K562 (cell line): Measurements from ENCODE around the gene GPR85. TPM values are rescaled to one million over a fixed set of nuclear protein-coding genes. Genes with fewer than 3 reads are reported as not detected.

Experiments used
- CHAMP1 ChIP-seq: fragments of 450-650 bp; IDR thresholded peaks from 2 replicates; pipeline ENCODE4 v1.6.1; 2016; ENCODE audit warnings: mild to moderate bottlenecking
- CXXC5 ChIP-seq: fragments of 250-450 bp; sonication (Bioruptor Pico); IDR thresholded peaks from 2 replicates; pipeline ENCODE4 v1.8.0; 2022; ENCODE audit warnings: inconsistent platforms, mild to moderate bottlenecking, moderate library complexity
- E2F5 ChIP-seq: sonication (generic); formaldehyde crosslinking; IDR thresholded peaks from 2 replicates; pipeline ENCODE4 v1.8.0; 2022; ENCODE audit warnings: mild to moderate bottlenecking, missing genetic modification reagents
- FOXK2 ChIP-seq, 2 experiments: fragments of 450-650 bp; IDR thresholded peaks in 1 of 2; conservative IDR thresholded peaks in 1 of 2; 2 replicates each; pipeline ENCODE4 v1.6.1; 2016; ENCODE audit warnings: low read depth in 2 of 2, mild to moderate bottlenecking in 1 of 2
- HNRNPLL ChIP-seq: fragments of 200-400 bp; formaldehyde crosslinking; IDR thresholded peaks from 2 replicates; pipeline ENCODE4 v1.6.1; 2017; ENCODE audit warnings: low read length, low read depth, mild to moderate bottlenecking; ENCODE audit not compliant: poor library complexity, severe bottlenecking
- KLF13 ChIP-seq: fragments of 450-650 bp; IDR thresholded peaks from 2 replicates; pipeline ENCODE4 v1.6.1; 2016; ENCODE audit warnings: missing genetic modification characterization, low read depth, mild to moderate bottlenecking, missing compliant biosample characterization, moderate library complexity, borderline replicate concordance
- MECOM ChIP-seq: fragments of 250-450 bp; sonication (Bioruptor Pico); IDR thresholded peaks from 2 replicates; pipeline ENCODE4 v1.8.0; 2022; ENCODE audit warnings: inconsistent platforms
- MTA1 ChIP-seq: fragments of 450-650 bp; IDR thresholded peaks from 2 replicates; pipeline ENCODE4 v1.6.1; 2017; ENCODE audit warnings: borderline replicate concordance
- NCOA1 ChIP-seq: fragments of 450-650 bp; IDR thresholded peaks from 2 replicates; pipeline ENCODE4 v1.6.1; 2016; ENCODE audit warnings: low read depth
- NFRKB ChIP-seq: fragments of 450-650 bp; IDR thresholded peaks from 2 replicates; pipeline ENCODE4 v1.6.1; 2016; ENCODE audit warnings: low read depth
- PRPF4 ChIP-seq: fragments of 200-400 bp; formaldehyde crosslinking; IDR thresholded peaks from one replicate; pipeline ENCODE4 v1.6.1; 2017; ENCODE audit warnings: low read length, low read depth, mild to moderate bottlenecking; ENCODE audit not compliant: insufficient read depth, poor library complexity, severe bottlenecking
- TAF1 ChIP-seq: IDR thresholded peaks from 2 replicates; pipeline ENCODE4 v1.6.1; 2011; ENCODE audit warnings: mild to moderate bottlenecking, low read length, moderate library complexity; ENCODE audit not compliant: insufficient read depth, control insufficient read depth, severe bottlenecking; ENCODE audit errors: extremely low read depth
- TEAD1 ChIP-seq, 2 experiments: fragments of 450-650 bp in 1 of 2; sonication (generic) in 1 of 2; formaldehyde crosslinking; IDR thresholded peaks; 2 replicates each; pipeline versions ENCODE4 v1.4.0 to v1.8.0; 2020 to 2022; ENCODE audit warnings: mild to moderate bottlenecking in 2 of 2, missing genetic modification reagents in 1 of 2
- TEAD2 ChIP-seq: fragments of 450-650 bp; IDR thresholded peaks from 2 replicates; pipeline ENCODE4 v1.6.1; 2016; ENCODE audit warnings: missing genetic modification characterization, control low read depth, missing compliant biosample characterization
- ZBTB7A ChIP-seq: IDR thresholded peaks from 2 replicates; pipeline ENCODE4 v1.6.1; 2011; ENCODE audit warnings: low read depth, mild to moderate bottlenecking, low read length, moderate library complexity, borderline replicate concordance; ENCODE audit not compliant: control insufficient read depth
- ZEB2 ChIP-seq: fragments of 450-650 bp; IDR thresholded peaks from 2 replicates; pipeline ENCODE4 v1.6.1; 2016
- ZNF398 ChIP-seq: fragments of 250-450 bp; sonication (Bioruptor Pico); IDR thresholded peaks from 2 replicates; pipeline ENCODE4 v1.8.0; 2021; ENCODE audit warnings: moderate library complexity, mild to moderate bottlenecking, inconsistent platforms
- polyA plus RNA-seq, 8 experiments: library from polyadenylated mRNA; depleted of rRNA in 4 of 8; stranded (reverse) in 5 of 8; unstranded in 3 of 8; fragments of >200 nt; fragmentation: Nextera tagmentation in 2 of 8; fragmentation: Illumina TruSeq in 1 of 8; extraction: Ambion mirVana in 2 of 8; extraction: Trizol in 1 of 8; gene quantifications; 2 replicates each; pipeline versions ENCODE4 v1.2.1 to v1.2.3, GENCODE V29; 2011 to 2014; ENCODE audit warnings: inconsistent platforms in 1 of 8, missing spikeins in 1 of 8
- total RNA-seq, 7 experiments: library from RNA; depleted of rRNA in 6 of 7; stranded (reverse); fragments of >200 nt in 6 of 7; fragmentation: Illumina TruSeq in 2 of 7; extraction: Trizol in 2 of 7; gene quantifications; 2 replicates each; pipeline versions ENCODE4 v1.2.1 to v1.2.3, GENCODE V29; 2011 to 2021; ENCODE audit warnings: low replicate concordance in 1 of 7
- TF ChIP-seq, protein P1 (sequence below): fragments of 450-650 bp; IDR thresholded peaks from 2 replicates; pipeline ENCODE4 v1.6.1; 2016; ENCODE audit warnings: low read depth, mild to moderate bottlenecking, moderate library complexity

The GPR85 gene
- total and polyA plus RNA-seq, 9 of the 15 experiments (the other 6 are each of a cell fraction or from before 2014, with no cell fraction given), result 2.9 to 18.2 (median 4.0) TPM

GRCh38 chr7:113118074-113118959 lies 31.7 kb upstream of the GPR85 start, which contains the start of gene SMIM30 (continued):
- TF ChIP-seq E2F5 (CRISPR knock-in tag) (no peak), CXXC5 (CRISPR knock-in tag) (peak; percentile 97), NFRKB (peak; percentile 88), FOXK2 (conservative IDR thresholded peaks at IDR 0.05 in 1 of 2, IDR thresholded peaks at IDR 0.05 in 1 of 2; ENCODE audit: low read depth in 2 of 2) (peak in 1 of 2 experiments; percentile 8; a peak in 1 of 4 replicates), MECOM (CRISPR knock-in tag) (no peak), MTA1 (peak; percentile 96), HNRNPLL (no peak), ZBTB7A (no peak), ZNF398 (CRISPR knock-in tag) (no peak), PRPF4 (no peak), ZEB2 (no peak; the same call in 1 of the 2 replicates), TAF1 (peak; percentile 99), TEAD2 (tag) (no peak), NCOA1 (no peak), CHAMP1 (peak; percentile 50; the same call in 1 of the 2 replicates), KLF13 (peak; percentile 98), TEAD1 (CRISPR knock-in tag; IDR thresholded peaks at IDR 0.05) (peak; percentile 35 to 58; a peak in 1 of 4 replicates)
- TF ChIP-seq, protein P1, sequence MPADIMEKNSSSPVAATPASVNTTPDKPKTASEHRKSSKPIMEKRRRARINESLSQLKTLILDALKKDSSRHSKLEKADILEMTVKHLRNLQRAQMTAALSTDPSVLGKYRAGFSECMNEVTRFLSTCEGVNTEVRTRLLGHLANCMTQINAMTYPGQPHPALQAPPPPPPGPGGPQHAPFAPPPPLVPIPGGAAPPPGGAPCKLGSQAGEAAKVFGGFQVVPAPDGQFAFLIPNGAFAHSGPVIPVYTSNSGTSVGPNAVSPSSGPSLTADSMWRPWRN, result peak; percentile 22
